IPS-20b (cell line): Measurements from ENCODE around the gene UGT1A8.

Experiments used
- H3K27ac ChIP-seq: one replicate; pipeline ENCODE4 v1.5.1; 2013; ENCODE audit warnings: low read length
- H3K27me3 ChIP-seq: 2 replicates; pipeline ENCODE4 v1.6.1; 2013; ENCODE audit warnings: mild to moderate bottlenecking, low read length, inconsistent platforms; ENCODE audit not compliant: insufficient read depth
- H3K36me3 ChIP-seq: 2 replicates; pipeline ENCODE4 v1.6.1; 2013; ENCODE audit warnings: low read depth, mild to moderate bottlenecking, inconsistent platforms, low read length, moderate library complexity; ENCODE audit not compliant: insufficient read depth
- H3K4me1 ChIP-seq: 2 replicates; pipeline ENCODE4 v1.6.1; 2013; ENCODE audit warnings: mild to moderate bottlenecking, control low read depth, inconsistent platforms, low read length, moderate library complexity; ENCODE audit not compliant: insufficient read depth
- H3K4me3 ChIP-seq: 2 replicates; pipeline ENCODE4 v1.5.1; 2013; ENCODE audit warnings: mild to moderate bottlenecking, low read length, inconsistent platforms
- H3K9ac ChIP-seq: 2 replicates; pipeline ENCODE4 v1.6.1; 2013; ENCODE audit warnings: low read depth, mild to moderate bottlenecking, inconsistent platforms, low read length, moderate library complexity
- H3K9me3 ChIP-seq: 2 replicates; pipeline ENCODE4 v1.6.1; 2013; ENCODE audit warnings: mild to moderate bottlenecking, low read depth, low read length, inconsistent platforms; ENCODE audit not compliant: insufficient read depth

UGT1A8 gene

GRCh38 chr2:233819884-233820773, 202.7 kb downstream of the UGT1A8 start:
- H3K4me3 ChIP-seq: no peak overlapping the region
- H3K4me1 ChIP-seq: no peaks in the 10 kb centered on the region
- no peak overlapping the region for H3K9ac ChIP-seq
- no peaks in the 10 kb centered on the region for H3K36me3 ChIP-seq
- no peak overlapping the region for H3K27ac ChIP-seq
- no peaks in the 10 kb centered on the region for H3K27me3 ChIP-seq
- H3K9me3 ChIP-seq: no peaks in the 10 kb centered on the region

GRCh38 chr2:233820774-233821105, 203.3 kb downstream of the UGT1A8 start:
- no peaks in the 10 kb centered on the region for H3K4me1 ChIP-seq
- no peak overlapping the region for H3K27ac ChIP-seq
- no peaks in the 10 kb centered on the region for H3K36me3 ChIP-seq
- no peaks in the 10 kb centered on the region for H3K27me3 ChIP-seq
- no peak overlapping the region for H3K4me3 ChIP-seq
- H3K9me3 ChIP-seq: no peaks in the 10 kb centered on the region
- H3K9ac ChIP-seq: no peak overlapping the region

- no peak overlapping the region for H3K27ac ChIP-seq
- no peaks in the 10 kb centered on the region for H3K27me3 ChIP-seq
- no peaks in the 10 kb centered on the region for H3K36me3 ChIP-seq
- no peak overlapping the region for H3K4me3 ChIP-seq
- H3K9me3 ChIP-seq: no peaks in the 10 kb centered on the region
- H3K4me1 ChIP-seq: no peaks in the 10 kb centered on the region
- no peak overlapping the region for H3K9ac ChIP-seq
Measured at GRCh38 chr2:233821196-233821595, 203.8 kb downstream of the UGT1A8 start.

GRCh38 chr2:233821709-233822100, 204.3 kb downstream of the UGT1A8 start:
- H3K36me3 ChIP-seq: no peaks in the 10 kb centered on the region
- no peak overlapping the region for H3K9ac ChIP-seq
- no peak overlapping the region for H3K4me3 ChIP-seq
- no peak overlapping the region for H3K27ac ChIP-seq
- no peaks in the 10 kb centered on the region for H3K4me1 ChIP-seq
- H3K9me3 ChIP-seq: no peaks in the 10 kb centered on the region
- no peaks in the 10 kb centered on the region for H3K27me3 ChIP-seq

- no peaks in the 10 kb centered on the region for H3K27me3 ChIP-seq
- H3K36me3 ChIP-seq: no peaks in the 10 kb centered on the region
- no peak overlapping the region for H3K27ac ChIP-seq
- no peak overlapping the region for H3K9ac ChIP-seq
- H3K4me1 ChIP-seq: no peaks in the 10 kb centered on the region
- H3K4me3 ChIP-seq: no peak overlapping the region
- H3K9me3 ChIP-seq: no peaks in the 10 kb centered on the region
Measured at GRCh38 chr2:233822101-233822771, 204.8 kb downstream of the UGT1A8 start.
